ENCODE data around the gene DR1. TPM values are rescaled to one million over a fixed set of nuclear protein-coding genes. Genes with fewer than 3 reads are reported as not detected.

DR1 gene
- total and polyA plus RNA-seq, 2 of the 4 experiments (the other 2 are of a cell fraction) = 27.1 to 39.4 TPM

- no peak overlapping the region for H4K91ac ChIP-seq (ENCODE audit: insufficient read depth, low read depth, low read length)
- no CpG with 5 or more reads among the region's 3 CpGs for WGBS, 2 experiments (ENCODE audit: extremely low coverage in 2 of 2, insufficient read length in 1 of 2)
- H3K14ac ChIP-seq (replicated peaks; ENCODE audit: low read depth, low read length) = no peak overlapping the region
- no peak overlapping the region for H2AK9ac ChIP-seq (replicated peaks; ENCODE audit: low read depth, low read length, poor library complexity)
- H2BK5ac ChIP-seq (ENCODE audit: low read depth, low read length, poor library complexity, severe bottlenecking) = no peak overlapping the region
- no peak overlapping the region for H3K4me2 ChIP-seq (ENCODE audit: low read depth, low read length)
- H3K56ac ChIP-seq (ENCODE audit: extremely low read depth, insufficient read depth, low read length) = no peak overlapping the region
- H3K27me3 ChIP-seq (ENCODE audit: control insufficient read depth, insufficient read depth, low read length) = no peaks in the 10 kb centered on the region
- no peaks in the 10 kb centered on the region for H3K79me1 ChIP-seq (ENCODE audit: low read depth in 1 of 2, low read length in 2 of 2)
- H4K8ac ChIP-seq (ENCODE audit: low read depth in 2 of 2, low read length in 2 of 2) = no peak overlapping the region
- in situ Hi-C loops (cut with MboI; ENCODE audit: low sequenced_read_pairs) = no loop called here
- no peak overlapping the region for H2BK15ac ChIP-seq (ENCODE audit: low read depth, low read length)
- no peak overlapping the region for H4K5ac ChIP-seq (ENCODE audit: low read depth, low read length)
- TF ChIP-seq RCOR1 (IDR thresholded peaks at IDR 0.05; ENCODE audit: insufficient replicate concordance, low read length) = no peak
- no peak for TF ChIP-seq MAFK (IDR thresholded peaks at IDR 0.05; ENCODE audit: low read depth, low read length)
- TF ChIP-seq ELK1 (IDR thresholded peaks at IDR 0.05; ENCODE audit: borderline replicate concordance, low read depth, low read length) = no peak
- TF ChIP-seq CHD1 (IDR thresholded peaks at IDR 0.05; ENCODE audit: low read depth, low read length) = no peak
- TF ChIP-seq, protein P1, sequence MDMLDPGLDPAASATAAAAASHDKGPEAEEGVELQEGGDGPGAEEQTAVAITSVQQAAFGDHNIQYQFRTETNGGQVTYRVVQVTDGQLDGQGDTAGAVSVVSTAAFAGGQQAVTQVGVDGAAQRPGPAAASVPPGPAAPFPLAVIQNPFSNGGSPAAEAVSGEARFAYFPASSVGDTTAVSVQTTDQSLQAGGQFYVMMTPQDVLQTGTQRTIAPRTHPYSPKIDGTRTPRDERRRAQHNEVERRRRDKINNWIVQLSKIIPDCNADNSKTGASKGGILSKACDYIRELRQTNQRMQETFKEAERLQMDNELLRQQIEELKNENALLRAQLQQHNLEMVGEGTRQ (IDR thresholded peaks at IDR 0.05; ENCODE audit: low read depth, low read length) = no peak
- TF ChIP-seq RAD21 (IDR thresholded peaks at IDR 0.05; ENCODE audit: low read length) = no peak
- no peak for TF ChIP-seq SMC3 (IDR thresholded peaks at IDR 0.05; ENCODE audit: low read depth, low read length)
- no peak for TF ChIP-seq RFX5 (IDR thresholded peaks at IDR 0.05; ENCODE audit: low read depth, low read length)
- no peak for TF ChIP-seq NFE2L2 (IDR thresholded peaks at IDR 0.05; ENCODE audit: low read depth, low read length)
- H3K18ac ChIP-seq (ENCODE audit: low read depth, low read length) = no peak overlapping the region
- BruUV-seq (replicated peaks) = no TSS peak
- no peak overlapping the region for H2BK120ac ChIP-seq (ENCODE audit: low read depth, low read length)
- no peak overlapping the region for H2AFZ ChIP-seq (replicated peaks; ENCODE audit: low read length, poor library complexity)
- CTCF ChIA-PET = no interaction called here
- dilution Hi-C loops (cut with HindIII; ENCODE audit: low sequenced_read_pairs, unreplicated experiment) = no loop called here
- no peak overlapping the region for H2AK5ac ChIP-seq (ENCODE audit: low read depth, low read length)
- no peak overlapping the region for H3K27ac ChIP-seq (ENCODE audit: insufficient read depth, low read length)
- POLR2A ChIA-PET (ENCODE audit: unreplicated experiment) = no interaction called here
- no peak overlapping the region for H3K23ac ChIP-seq (ENCODE audit: low read depth, low read length)
- no peaks in the 10 kb centered on the region for H3K4me1 ChIP-seq (ENCODE audit: control insufficient read depth, insufficient read depth, low read length)
- H2BK20ac ChIP-seq (ENCODE audit: low read depth, low read length) = no peak overlapping the region
- H3K9ac ChIP-seq (ENCODE audit: low read depth, low read length) = no peak overlapping the region
- ATAC-seq (ENCODE audit: low read depth) (no peak), DNase-seq (no peak)
- no peak overlapping the region for H3K4ac ChIP-seq (ENCODE audit: low read depth, low read length)
- H4K20me1 ChIP-seq (ENCODE audit: insufficient read depth, low read length) = no peaks in the 10 kb centered on the region
- H3K9me3 ChIP-seq (ENCODE audit: control insufficient read depth, insufficient read depth, low read length) = no peaks in the 10 kb centered on the region
- H3K4me3 ChIP-seq (ENCODE audit: insufficient read depth, low read depth, low read length) = no peak overlapping the region
- H3K9me1 ChIP-seq (ENCODE audit: insufficient read depth, low read length) = no peaks in the 10 kb centered on the region
- intact Hi-C loops (cut with micrococcal nuclease) = no loop called here
- no peaks in the 10 kb centered on the region for H3K36me3 ChIP-seq (ENCODE audit: control insufficient read depth, insufficient read depth, low read length)
Measured at GRCh38 chr1:93414749-93415148, 69.0 kb downstream of the DR1 start.
